GM19452 (cell line): ENCODE data around the gene GLTPD2.

Experiments
- ATAC-seq: cut with Tn5 transposase; IDR thresholded peaks from one replicate; pipeline ENCODE4 v1.9.1; 2021; ENCODE audit not compliant: unreplicated experiment

GLTPD2 gene

GRCh38 chr17:4769628-4770027 is 19.1 kb upstream of the GLTPD2 start:
- no peak for ATAC-seq

GRCh38 chr17:4771519-4772234 is 17.1 kb upstream of the GLTPD2 start, which contains the start of gene TM4SF5:
Gene TM4SF5 (plus strand): TSS chr17:4771886. CDS start chr17:4771923, 37 bp downstream.
- ATAC-seq: no peak

GRCh38 chr17:4772235-4772613 is 16.5 kb upstream of the GLTPD2 start:
- ATAC-seq: no peak

GRCh38 chr17:4777969-4778760 is 10.6 kb upstream of the GLTPD2 start:
- ATAC-seq: no peak

DNA sequence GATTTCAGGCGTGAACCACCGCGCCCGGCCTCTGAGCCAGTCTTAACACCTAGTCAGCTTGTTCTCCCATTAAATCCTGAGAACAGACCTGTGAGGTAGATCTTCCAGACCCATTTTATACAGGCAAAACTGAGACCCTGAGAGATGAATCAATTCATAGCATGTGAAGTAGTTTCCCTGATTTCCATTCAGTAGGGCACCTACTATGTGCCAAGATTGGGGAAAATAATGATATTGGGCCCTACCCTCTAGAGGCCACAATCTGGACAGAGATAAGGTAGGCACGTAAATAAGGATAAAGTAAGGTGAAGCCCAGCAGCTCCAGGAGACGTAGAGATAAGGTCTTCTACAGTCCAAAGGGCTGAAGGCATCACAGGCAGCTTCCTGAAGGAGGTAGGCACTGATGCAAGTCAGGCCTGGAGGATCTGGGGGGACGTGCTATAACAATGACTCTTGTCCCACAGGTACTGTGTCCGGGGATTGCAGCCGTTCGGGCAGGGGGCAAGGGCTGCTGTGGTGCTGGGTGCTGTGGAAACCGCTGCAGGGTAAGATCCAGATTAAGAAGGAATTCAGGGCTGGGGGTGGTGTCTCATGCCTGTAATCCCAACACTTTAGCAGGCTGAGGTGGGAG is 8.3 kb upstream of the GLTPD2 start:
- ATAC-seq: no peak

GRCh38 chr17:4782652-4783051 is 6.1 kb upstream of the GLTPD2 start:
- no peak for ATAC-seq

DNA sequence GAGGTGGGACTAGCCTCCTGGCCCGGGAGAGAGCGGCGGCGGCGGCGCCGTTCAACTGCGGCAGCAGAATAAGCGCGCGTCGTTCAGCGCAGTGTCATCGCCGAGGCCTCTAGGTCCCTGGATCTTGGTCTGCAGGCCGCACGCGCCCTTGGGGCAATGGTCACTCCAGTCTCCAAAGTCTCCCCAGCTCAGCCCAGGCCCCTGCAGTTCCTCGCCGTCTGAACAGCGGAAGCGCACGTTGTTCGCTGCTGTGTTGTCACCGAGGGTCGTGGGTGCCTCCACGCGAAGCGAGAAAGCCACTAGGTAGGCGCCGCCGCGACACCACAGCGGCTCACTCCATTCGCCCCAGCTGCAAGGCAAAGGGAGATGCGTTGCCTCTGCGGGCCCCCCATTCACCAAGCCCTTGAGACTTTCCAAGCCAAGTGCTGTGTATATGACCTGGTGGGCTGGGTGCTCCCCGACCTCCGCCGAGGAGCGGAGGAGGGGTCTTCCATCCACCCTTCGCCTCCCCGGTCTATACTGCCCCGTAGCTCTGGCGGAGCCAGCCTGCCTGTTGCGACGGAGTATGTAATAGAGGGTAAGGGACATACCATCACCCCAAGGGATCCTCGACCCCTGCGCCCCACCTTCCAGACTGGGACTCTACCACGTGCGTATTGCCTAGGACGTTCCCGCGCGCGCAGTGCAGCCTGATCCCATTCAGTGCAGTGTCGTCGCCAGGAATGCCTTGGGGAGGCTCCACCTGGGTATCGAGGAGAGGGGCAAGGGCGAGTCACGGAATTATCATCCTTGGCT is 3.3 kb upstream of the GLTPD2 start:
- no peak for ATAC-seq

- ATAC-seq: no peak
These were observed 2.7 kb upstream of the GLTPD2 start, which contains the start of gene VMO1 for GRCh38 chr17:4786106-4786511. Gene VMO1 (minus strand): TSS chr17:4786364. CDS start chr17:4786352, 12 bp downstream.

DNA sequence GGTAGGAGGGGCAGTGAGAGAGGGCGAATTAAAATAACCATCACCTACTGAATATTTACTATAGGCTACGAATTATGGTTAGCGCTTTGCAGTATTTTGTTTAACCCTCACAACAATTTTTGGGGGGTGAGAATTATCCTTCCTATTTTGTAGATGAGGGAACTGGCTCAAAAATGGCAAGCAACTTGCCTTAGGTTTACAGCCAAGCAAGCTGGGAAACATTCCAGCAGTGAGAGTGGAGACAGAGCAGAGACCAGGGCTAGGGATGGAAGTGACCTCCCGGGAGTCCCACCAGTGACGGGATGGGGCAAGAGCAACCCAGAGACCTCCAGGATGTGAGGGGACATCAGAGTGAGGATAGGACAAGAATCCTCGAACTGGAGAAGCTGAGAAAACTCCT is 2.2 kb upstream of the GLTPD2 start:
- no peak for ATAC-seq

- no peak for ATAC-seq
These were observed 481 bp upstream of the GLTPD2 start for GRCh38 chr17:4788159-4788806.

- ATAC-seq: no peak
These were observed 862 bp downstream of the GLTPD2 start for GRCh38 chr17:4789701-4789950.

GRCh38 chr17:4789951-4790704 is 1.4 kb downstream of the GLTPD2 start:
- peak; percentile 86 for ATAC-seq

DNA sequence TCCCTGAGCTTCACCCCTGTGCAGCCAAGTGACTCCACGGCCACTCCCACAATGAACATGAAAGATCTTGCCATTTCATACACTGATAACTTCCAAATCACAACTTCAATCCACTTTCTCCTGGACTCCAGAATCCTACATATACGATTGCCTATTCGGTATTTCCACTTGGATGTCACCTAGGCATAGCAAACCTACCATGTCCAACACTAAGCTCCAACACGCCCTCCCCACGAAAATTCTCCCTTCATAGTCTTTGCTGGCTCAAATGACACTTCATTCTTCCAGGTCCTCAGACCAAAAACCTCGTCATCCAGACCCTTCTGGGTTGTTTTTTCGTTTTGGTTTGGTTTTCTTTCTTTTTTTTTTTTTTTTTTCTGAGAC is 1.9 kb downstream of the GLTPD2 start:
- no peak for ATAC-seq

DNA sequence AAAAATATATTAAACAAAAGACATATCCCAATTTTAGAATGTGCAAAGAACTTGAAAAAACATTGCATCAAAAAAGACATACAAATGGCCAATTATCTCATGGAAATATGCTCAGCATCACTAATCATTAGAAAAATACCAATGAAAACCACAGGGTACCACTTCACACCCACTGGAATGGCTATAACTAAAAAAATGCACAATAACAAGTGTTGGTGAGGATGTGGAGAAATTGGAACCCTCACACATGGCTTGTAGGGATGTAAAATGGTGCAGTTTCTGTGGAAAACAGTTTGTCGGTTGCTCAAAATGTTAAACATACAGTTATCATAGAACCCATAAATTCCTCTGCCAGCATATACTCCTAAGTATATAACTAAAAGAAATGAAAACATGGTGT is 6.4 kb downstream of the GLTPD2 start:
- ATAC-seq: no peak

GRCh38 chr17:4796552-4796920 is 7.8 kb downstream of the GLTPD2 start:
- no peak for ATAC-seq

GRCh38 chr17:4800462-4801196 is 11.9 kb downstream of the GLTPD2 start:
- ATAC-seq: no peak

DNA sequence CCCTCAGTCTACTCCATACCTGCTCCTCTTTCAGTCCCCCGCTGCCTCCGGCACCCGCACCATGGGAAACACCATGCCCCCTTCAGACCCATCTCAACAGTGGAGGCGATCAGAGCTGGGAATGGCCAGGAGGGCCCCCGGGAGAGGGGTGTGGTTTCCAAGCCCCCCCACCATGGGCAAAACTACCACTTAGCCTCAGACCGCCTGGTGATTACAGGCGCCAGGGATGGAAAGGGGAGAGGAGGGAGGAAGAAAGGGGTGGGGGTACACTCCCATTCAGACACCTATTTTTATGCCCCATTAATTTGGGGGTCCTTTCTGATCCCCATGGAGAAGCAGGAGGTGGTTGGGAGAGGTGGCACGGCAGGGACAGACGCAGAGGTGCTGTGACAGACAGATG is 13.5 kb downstream of the GLTPD2 start, which contains the start of gene C17orf114:
TSS of gene C17orf114 (minus strand) at position 101 of the 400 bp plus-strand sequence.
- no peak for ATAC-seq

- ATAC-seq: no peak
These were observed 17.7 kb downstream of the GLTPD2 start for GRCh38 chr17:4806456-4806776.

- ATAC-seq: peak; percentile 95
These were observed 18.2 kb downstream of the GLTPD2 start, which contains the start of gene PLD2 for GRCh38 chr17:4806777-4807604. Gene PLD2 (plus strand): TSS chr17:4807152. CDS start chr17:4807773, 621 bp downstream.
